Liver (tissue), 9 donors: Measurements from ENCODE around the gene FLII. TPM values are rescaled to one million over a fixed set of nuclear protein-coding genes. Genes with fewer than 3 reads are reported as not detected.

Source experiments
- DNase-seq: peaks from one replicate; pipeline ENCODE4 v3.0.0-alpha.2; 2017; ENCODE audit warnings: low spot score
- H3K27ac ChIP-seq, 2 donors: one replicate each; pipeline ENCODE4 v1.7.0; 2013; ENCODE audit warnings: inconsistent platforms in 2 of 2, low read length in 2 of 2, control low read depth in 1 of 2, low read depth in 1 of 2, mild to moderate bottlenecking in 1 of 2
- H3K27me3 ChIP-seq, 4 donors: one replicate each; pipeline versions ENCODE4 v1.6.1 to v1.7.0; 2013; ENCODE audit warnings: low read length in 3 of 4, inconsistent platforms in 1 of 4, mild to moderate bottlenecking in 1 of 4, moderate library complexity in 1 of 4; ENCODE audit not compliant: control insufficient read depth in 4 of 4, insufficient read depth in 4 of 4
- H3K36me3 ChIP-seq, 4 donors: one replicate each; pipeline versions ENCODE4 v1.6.1 to v1.7.0; 2013; ENCODE audit warnings: low read length in 3 of 4, mild to moderate bottlenecking in 3 of 4, low read depth in 1 of 4, moderate library complexity in 1 of 4; ENCODE audit not compliant: control insufficient read depth in 4 of 4, insufficient read depth in 3 of 4
- H3K4me1 ChIP-seq, 4 donors: one replicate each; pipeline versions ENCODE4 v1.6.1 to v1.7.0; 2013; ENCODE audit warnings: low read length in 3 of 4, mild to moderate bottlenecking in 3 of 4, moderate library complexity in 1 of 4; ENCODE audit not compliant: control insufficient read depth in 4 of 4, insufficient read depth in 4 of 4
- H3K4me3 ChIP-seq, 3 donors: one replicate each; pipeline versions ENCODE4 v1.6.1 to v1.7.0; 2013; ENCODE audit warnings: low read length in 3 of 3, control low read depth in 1 of 3, low read depth in 1 of 3, mild to moderate bottlenecking in 1 of 3
- H3K9ac ChIP-seq, 2 donors: one replicate each; pipeline ENCODE4 v1.7.0; 2013; ENCODE audit warnings: low read length in 2 of 2, mild to moderate bottlenecking in 2 of 2, moderate library complexity in 2 of 2, control low read depth in 1 of 2, low read depth in 1 of 2
- H3K9me3 ChIP-seq, 4 donors: one replicate each; pipeline versions ENCODE4 v1.6.1 to v1.7.0; 2013; ENCODE audit warnings: low read length in 3 of 4; ENCODE audit not compliant: control insufficient read depth in 4 of 4
- ATF3 ChIP-seq: IDR thresholded peaks from 2 replicates; pipeline ENCODE4 v1.6.1; 2016; ENCODE audit warnings: antibody characterized with exemption
- FOXA1 ChIP-seq: IDR thresholded peaks from 2 replicates; pipeline ENCODE4 v1.6.1; 2016; ENCODE audit warnings: antibody characterized with exemption
- FOXA2 ChIP-seq: IDR thresholded peaks from 2 replicates; pipeline ENCODE4 v1.6.1; 2016; ENCODE audit warnings: antibody characterized with exemption
- GABPA ChIP-seq, 2 donors: IDR thresholded peaks in 1 of 2; conservative IDR thresholded peaks in 1 of 2; 2 replicates each; pipeline ENCODE4 v1.6.1; 2016; ENCODE audit warnings: antibody characterized with exemption in 2 of 2, mild to moderate bottlenecking in 1 of 2, moderate library complexity in 1 of 2
- HNF4A ChIP-seq, 2 donors: conservative IDR thresholded peaks; 2 replicates each; pipeline ENCODE4 v1.6.1; 2016; ENCODE audit warnings: antibody characterized with exemption in 2 of 2, mild to moderate bottlenecking in 2 of 2
- HNF4G ChIP-seq: IDR thresholded peaks from 2 replicates; pipeline ENCODE4 v1.6.1; 2016; ENCODE audit warnings: antibody characterized with exemption
- JUND ChIP-seq, 2 donors: IDR thresholded peaks; 2 replicates each; pipeline ENCODE4 v1.6.1; 2016; ENCODE audit warnings: antibody characterized with exemption in 2 of 2
- MAX ChIP-seq: IDR thresholded peaks from 2 replicates; pipeline ENCODE4 v1.6.1; 2016; ENCODE audit warnings: antibody characterized with exemption
- NR2F2 ChIP-seq: IDR thresholded peaks from 2 replicates; pipeline ENCODE4 v1.6.1; 2016; ENCODE audit warnings: antibody characterized with exemption
- RAD21 ChIP-seq, 2 donors: IDR thresholded peaks; 2 replicates each; pipeline ENCODE4 v1.6.1; 2016; ENCODE audit warnings: antibody characterized with exemption in 2 of 2, mild to moderate bottlenecking in 2 of 2
- REST ChIP-seq: IDR thresholded peaks from 2 replicates; pipeline ENCODE4 v1.6.1; 2016; ENCODE audit warnings: antibody characterized with exemption, mild to moderate bottlenecking
- RXRA ChIP-seq, 2 donors: IDR thresholded peaks; 2 replicates each; pipeline ENCODE4 v1.6.1; 2017 to 2018; ENCODE audit warnings: antibody characterized with exemption in 2 of 2, mild to moderate bottlenecking in 1 of 2
- SP1 ChIP-seq: IDR thresholded peaks from 2 replicates; pipeline ENCODE4 v1.6.1; 2018; ENCODE audit warnings: antibody characterized with exemption, mild to moderate bottlenecking
- TAF1 ChIP-seq: conservative IDR thresholded peaks from 2 replicates; pipeline ENCODE4 v1.6.1; 2016; ENCODE audit warnings: antibody characterized with exemption, mild to moderate bottlenecking
- YY1 ChIP-seq: IDR thresholded peaks from 2 replicates; pipeline ENCODE4 v1.6.1; 2016; ENCODE audit warnings: antibody characterized with exemption, mild to moderate bottlenecking
- ZBTB33 ChIP-seq: IDR thresholded peaks from 2 replicates; pipeline ENCODE4 v1.6.1; 2016; ENCODE audit warnings: antibody characterized with exemption
- WGBS: extraction: QIAGEN DNeasy Blood & Tissue Kit; methylation state at CpG from one replicate; pipeline ENCODE4 v1.1.7; 2013; 5-methylcytosine and 5-hydroxymethylcytosine counted together
- polyA plus RNA-seq, 2 donors: library from polyadenylated mRNA; stranded (reverse) in 1 of 2; unstranded in 1 of 2; fragments of 200-250 nt in 1 of 2; fragments of >200 nt in 1 of 2; fragmentation: Nextera tagmentation in 1 of 2; extraction: Ambion mirVana in 1 of 2; gene quantifications; one replicate each; pipeline versions ENCODE4 v1.2.1 to v1.2.3, GENCODE V29; 2013 to 2015
- total RNA-seq, 2 donors: library from RNA; depleted of rRNA; stranded (reverse); fragments of >200 nt; gene quantifications; one replicate each; pipeline ENCODE4 v1.2.3, GENCODE V29; 2014
- TF ChIP-seq, protein P1 (sequence below): fragments of 150-350 bp; IDR thresholded peaks from 2 replicates; pipeline ENCODE4 v1.5.1; 2017; ENCODE audit warnings: improper control_type of control experiment, low read depth, low read length; ENCODE audit not compliant: missing input control
- donor health status: healthy.
- donor health status: healthy.
- donor health status: healthy.
- donor health status: healthy.
- donor health status: healthy.

FLII gene
- total and polyA plus RNA-seq, 4 donors, result 49.3 to 90.9 (median 76.3) TPM

DNA sequence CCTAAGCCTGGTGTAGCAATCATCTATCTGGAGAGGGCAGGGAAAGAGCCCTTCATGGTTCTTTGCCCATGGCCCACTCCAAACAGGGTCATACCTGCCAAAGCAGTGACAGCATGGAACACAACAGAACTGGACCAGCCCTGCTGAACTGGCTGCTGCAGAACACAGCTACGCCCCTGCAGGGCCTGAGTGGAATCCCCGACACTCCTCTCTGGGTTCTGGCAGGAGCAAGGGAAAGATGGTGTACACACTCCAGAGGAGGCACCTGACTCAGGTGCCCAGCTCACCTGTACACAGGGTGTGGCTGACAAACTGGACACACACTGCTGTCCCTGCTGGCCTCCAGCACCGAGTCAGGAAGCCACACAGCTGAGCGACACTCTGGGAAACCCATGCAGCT lies 21.7 kb upstream of the FLII start:
- H3K9me3 ChIP-seq, result no peaks in the 10 kb centered on the region
- no peak overlapping the region for H3K27ac ChIP-seq
- TF ChIP-seq HNF4G, result no peak
- TF ChIP-seq, protein P1, sequence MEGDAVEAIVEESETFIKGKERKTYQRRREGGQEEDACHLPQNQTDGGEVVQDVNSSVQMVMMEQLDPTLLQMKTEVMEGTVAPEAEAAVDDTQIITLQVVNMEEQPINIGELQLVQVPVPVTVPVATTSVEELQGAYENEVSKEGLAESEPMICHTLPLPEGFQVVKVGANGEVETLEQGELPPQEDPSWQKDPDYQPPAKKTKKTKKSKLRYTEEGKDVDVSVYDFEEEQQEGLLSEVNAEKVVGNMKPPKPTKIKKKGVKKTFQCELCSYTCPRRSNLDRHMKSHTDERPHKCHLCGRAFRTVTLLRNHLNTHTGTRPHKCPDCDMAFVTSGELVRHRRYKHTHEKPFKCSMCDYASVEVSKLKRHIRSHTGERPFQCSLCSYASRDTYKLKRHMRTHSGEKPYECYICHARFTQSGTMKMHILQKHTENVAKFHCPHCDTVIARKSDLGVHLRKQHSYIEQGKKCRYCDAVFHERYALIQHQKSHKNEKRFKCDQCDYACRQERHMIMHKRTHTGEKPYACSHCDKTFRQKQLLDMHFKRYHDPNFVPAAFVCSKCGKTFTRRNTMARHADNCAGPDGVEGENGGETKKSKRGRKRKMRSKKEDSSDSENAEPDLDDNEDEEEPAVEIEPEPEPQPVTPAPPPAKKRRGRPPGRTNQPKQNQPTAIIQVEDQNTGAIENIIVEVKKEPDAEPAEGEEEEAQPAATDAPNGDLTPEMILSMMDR, result no peak
- TF ChIP-seq RXRA (IDR thresholded peaks at IDR 0.05), result no peak
- no peak for TF ChIP-seq SP1
- TF ChIP-seq GABPA (IDR thresholded peaks at IDR 0.05 in 1 of 2, conservative IDR thresholded peaks at IDR 0.05 in 1 of 2), result no peak
- no peak for TF ChIP-seq ZBTB33
- no peak for TF ChIP-seq TAF1
- no peak for TF ChIP-seq RAD21 (IDR thresholded peaks at IDR 0.05)
- no peak for TF ChIP-seq FOXA1
- TF ChIP-seq YY1, result no peak
- WGBS, result 98% methylated on average over 4 of the region's 4 CpGs
- no peaks in the 10 kb centered on the region for H3K27me3 ChIP-seq
- no peaks in the 10 kb centered on the region for H3K4me1 ChIP-seq
- H3K36me3 ChIP-seq, result peaks cover 18 to 83% (median 52%) of the 10 kb centered on the region in 4 donors
- no peak overlapping the region for H3K9ac ChIP-seq
- no peak for DNase-seq
- H3K4me3 ChIP-seq, result no peak overlapping the region

DNA sequence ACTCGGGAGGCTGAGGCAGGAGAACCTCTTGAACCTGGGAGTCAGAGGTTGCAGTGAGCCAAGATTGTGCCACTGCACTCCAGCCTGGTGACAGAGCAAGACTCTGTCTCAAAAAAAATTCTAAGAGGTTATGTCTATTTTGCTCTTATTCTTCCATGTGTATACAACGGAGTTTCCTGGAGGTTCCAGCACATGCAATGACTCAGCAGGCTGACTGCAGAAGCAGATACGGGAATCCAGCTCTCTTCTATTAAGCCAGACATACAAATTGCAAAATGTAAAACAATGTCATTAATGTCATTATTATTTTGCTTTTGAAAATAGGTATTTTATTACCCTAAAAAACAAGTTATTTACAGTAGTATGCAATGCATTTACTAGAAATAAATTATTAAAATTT lies 20.3 kb upstream of the FLII start:
- no peak overlapping the region for H3K9ac ChIP-seq
- no peak for TF ChIP-seq MAX
- TF ChIP-seq FOXA2, result no peak
- no peak for TF ChIP-seq SP1
- no peaks in the 10 kb centered on the region for H3K27me3 ChIP-seq
- H3K36me3 ChIP-seq, result peaks cover 21 to 78% (median 44%) of the 10 kb centered on the region in 4 donors
- no peaks in the 10 kb centered on the region for H3K9me3 ChIP-seq
- H3K4me3 ChIP-seq, result no peak overlapping the region
- WGBS, result 91% methylated on average over 3 of the region's 3 CpGs
- H3K27ac ChIP-seq, result no peak overlapping the region
- H3K4me1 ChIP-seq, result no peaks in the 10 kb centered on the region
- no peak for DNase-seq

DNA sequence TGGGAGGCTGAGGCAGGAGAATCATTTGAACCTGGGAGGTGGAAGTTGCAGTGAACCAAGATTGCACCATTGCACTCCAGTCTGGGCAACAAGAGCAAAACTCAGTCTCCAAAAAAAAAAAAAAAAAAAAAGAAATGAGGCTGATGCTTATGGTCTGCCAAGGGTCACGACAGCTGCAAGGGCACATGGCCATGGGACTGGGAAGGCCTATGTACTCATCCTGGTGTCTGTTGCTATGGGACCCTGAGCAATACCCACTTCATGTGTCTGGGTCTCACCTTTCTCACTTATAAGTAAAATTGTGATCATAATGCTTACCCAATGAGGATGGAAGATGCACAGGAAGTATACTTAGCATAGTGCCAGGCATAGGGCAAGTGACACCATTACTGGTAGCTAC lies 18.5 kb upstream of the FLII start:
- Histone ChIP-seq H3K27ac (no peak overlapping the region), H3K36me3 (peaks cover 18 to 69% (median 32%) of the 10 kb centered on the region in 4 donors), H3K27me3 (no peaks in the 10 kb centered on the region), H3K4me3 (no peak overlapping the region), H3K4me1 (no peaks in the 10 kb centered on the region), H3K9ac (no peak overlapping the region), H3K9me3 (no peaks in the 10 kb centered on the region)
- WGBS, result 97% methylated on average over 1 of the region's 1 CpG
- DNase-seq, result no peak
- no peak for TF ChIP-seq ATF3
- no peak for TF ChIP-seq GABPA (IDR thresholded peaks at IDR 0.05 in 1 of 2, conservative IDR thresholded peaks at IDR 0.05 in 1 of 2)
- TF ChIP-seq REST, result no peak
- TF ChIP-seq FOXA1, result no peak
- TF ChIP-seq HNF4G, result no peak
- TF ChIP-seq RAD21 (IDR thresholded peaks at IDR 0.05), result no peak
- TF ChIP-seq JUND (IDR thresholded peaks at IDR 0.05), result no peak
- TF ChIP-seq ZBTB33, result no peak
- TF ChIP-seq HNF4A (conservative IDR thresholded peaks at IDR 0.05), result no peak
- TF ChIP-seq FOXA2, result no peak
- no peak for TF ChIP-seq TAF1
- TF ChIP-seq NR2F2, result no peak
- TF ChIP-seq MAX, result no peak
